ENCODE measurements around the gene GPANK1.
A peak's percentile ranks its signal among the peaks of the same experiment; 100 is the strongest.
"Not testable (repeated sequence)": the region's sequence is repeated elsewhere in the genome, so short reads cannot be mapped to it uniquely, and the experiment has no call there.

Gene GPANK1

DNA sequence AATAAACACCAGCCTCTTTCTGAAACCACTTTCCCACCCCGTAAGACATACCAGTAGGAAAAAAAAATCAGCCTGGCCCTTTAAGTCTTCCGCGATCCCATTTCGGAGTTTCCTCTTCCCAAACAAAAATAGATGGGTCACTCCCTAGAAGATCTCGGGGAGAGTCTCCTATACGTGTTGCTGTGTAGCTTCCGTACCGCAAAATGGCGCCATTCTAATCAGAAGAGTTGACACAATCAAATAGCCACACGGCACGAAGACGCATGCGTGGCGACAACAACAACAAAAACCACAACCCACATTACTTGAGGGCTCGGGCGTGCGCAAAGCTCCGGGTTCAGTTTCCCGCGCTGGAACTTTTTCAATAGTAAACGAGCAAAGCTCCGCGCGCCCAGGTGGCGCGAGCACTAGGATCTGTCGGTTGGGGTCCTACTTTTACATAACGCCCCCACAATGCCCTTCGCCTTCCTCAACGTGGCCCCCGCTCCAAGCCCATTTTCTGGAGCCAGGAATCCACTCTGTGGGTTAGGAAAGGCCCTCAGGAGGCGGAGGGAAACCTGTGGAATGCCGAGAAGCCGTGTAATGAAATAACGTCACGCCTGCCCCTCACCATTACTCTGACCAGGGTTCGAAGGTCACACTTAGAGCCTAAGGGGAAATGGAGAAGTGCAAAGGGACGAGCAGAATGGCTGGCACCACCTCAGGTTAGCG lies at the start of gene GPANK1:
TSS of gene GPANK1 (minus strand) at position 208 of the 711 bp plus-strand sequence. CDS start 519 bp downstream, outside the sequence.
- DNase-seq (ENCODE audit: low spot score): peak; percentile 99

GRCh38 chr6:31713991-31714684 lies 49.3 kb upstream of the GPANK1 start:
- no peak for DNase-seq (ENCODE audit: low spot score)

- DNase-seq (ENCODE audit: low spot score): no peak
These were observed 48.7 kb upstream of the GPANK1 start for GRCh38 chr6:31713465-31713864.

DNA sequence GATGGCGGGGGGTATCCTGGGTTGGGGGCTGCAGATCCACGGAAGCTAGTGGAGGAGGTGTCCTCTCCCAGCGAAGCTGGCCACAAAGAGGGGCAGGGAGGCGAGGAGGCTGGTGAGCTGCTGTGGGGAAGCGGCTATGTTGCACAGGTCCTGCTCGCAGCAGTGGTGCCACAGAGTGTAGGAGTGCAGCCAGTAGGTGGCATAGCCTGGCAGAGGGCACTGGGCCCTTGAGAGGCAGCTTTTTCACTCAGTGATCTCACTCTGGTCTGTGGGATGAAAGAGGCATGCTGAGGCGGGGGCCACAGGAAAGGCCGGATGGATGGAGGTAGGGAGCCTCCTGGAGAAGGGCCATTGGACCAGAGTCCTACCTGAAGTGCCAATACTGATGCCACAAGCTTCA lies 47.5 kb upstream of the GPANK1 start:
- DNase-seq (ENCODE audit: low spot score): no peak

GRCh38 chr6:31711233-31711632 lies 46.4 kb upstream of the GPANK1 start:
- no peak for DNase-seq (ENCODE audit: low spot score)

DNA sequence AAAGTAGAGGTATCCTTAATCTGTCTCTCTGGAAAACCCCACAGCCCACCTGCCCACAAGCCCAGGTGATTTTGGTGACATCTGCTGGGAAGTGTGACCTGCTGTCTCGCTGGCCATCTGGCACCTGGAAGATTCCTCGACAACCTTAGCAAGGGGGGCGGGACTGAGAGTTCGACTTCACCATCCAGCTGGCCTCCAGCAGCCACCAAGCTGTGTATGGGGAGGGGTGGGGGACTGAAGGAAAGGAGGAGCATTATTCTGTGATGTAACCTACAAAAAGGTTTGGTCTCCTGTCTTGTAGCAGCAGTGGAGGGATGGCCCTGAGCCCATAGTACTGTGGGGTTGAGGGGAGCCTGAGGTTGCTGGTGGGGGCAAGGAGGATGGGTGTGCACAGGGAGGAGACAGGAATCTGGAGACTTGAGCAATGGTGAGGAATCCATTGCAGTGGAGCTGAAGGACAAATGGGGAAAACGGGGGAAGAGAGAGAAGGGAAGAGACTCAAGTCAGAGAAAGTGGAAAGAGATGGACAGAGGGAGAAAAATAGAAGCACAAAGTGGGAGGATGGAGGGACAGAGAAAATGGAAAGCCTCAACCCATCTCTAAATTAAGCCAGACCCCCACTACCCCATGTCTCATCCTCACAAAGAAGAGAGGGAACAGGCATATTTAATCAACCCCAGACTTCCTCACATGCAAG lies 45.9 kb upstream of the GPANK1 start:
- DNase-seq (ENCODE audit: low spot score): no peak

DNA sequence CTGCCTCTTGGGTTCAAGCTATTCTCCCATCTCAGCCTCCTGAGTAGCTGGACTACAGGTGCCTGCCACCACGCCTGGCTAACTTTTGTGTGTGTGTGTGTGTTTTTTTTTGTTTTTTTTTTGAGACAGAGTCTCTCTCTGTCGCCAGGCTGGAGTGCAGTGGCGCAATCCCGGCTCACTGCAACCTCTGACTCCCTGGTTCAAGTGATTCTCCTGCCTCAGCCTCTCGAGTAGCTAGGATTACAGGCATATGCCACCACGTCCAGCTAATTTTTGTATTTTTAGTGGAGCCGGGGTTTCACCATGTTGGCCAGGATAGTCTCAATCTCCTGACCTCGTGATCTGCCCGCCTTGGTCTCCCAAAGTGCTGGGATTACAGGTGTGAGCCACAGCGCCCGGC lies 44.4 kb upstream of the GPANK1 start:
- DNase-seq (ENCODE audit: low spot score): not testable (repeated sequence)

DNA sequence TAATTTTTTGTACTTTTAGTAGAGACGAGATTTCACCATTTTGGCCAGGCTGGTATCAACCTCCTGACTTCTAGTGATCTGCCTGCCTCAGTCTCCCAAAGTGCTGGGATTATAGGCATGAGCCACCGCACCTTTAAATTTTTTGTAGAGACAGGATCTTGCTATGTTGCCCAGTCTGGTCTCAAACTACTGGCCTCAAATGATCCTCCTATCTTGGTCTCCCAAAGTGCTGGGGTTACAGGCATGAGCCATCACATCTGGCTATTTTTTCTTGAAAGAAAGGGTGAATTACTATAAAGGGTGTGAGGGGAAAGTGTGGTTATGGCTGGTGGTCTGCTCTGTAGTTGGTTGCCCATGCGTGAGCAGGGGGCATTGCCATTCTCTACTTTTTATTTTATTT lies 43.4 kb upstream of the GPANK1 start:
- no peak for DNase-seq (ENCODE audit: low spot score)

GRCh38 chr6:31707701-31708100 lies 42.9 kb upstream of the GPANK1 start:
- no peak for DNase-seq (ENCODE audit: low spot score)

GRCh38 chr6:31706599-31706998 lies 41.8 kb upstream of the GPANK1 start, which contains the start of gene LY6G6F:
Gene LY6G6F, plus strand, starts transcription at chr6:31706866. Its CDS starts 41 bp downstream, at chr6:31706907.
- no peak for DNase-seq (ENCODE audit: low spot score)

DNA sequence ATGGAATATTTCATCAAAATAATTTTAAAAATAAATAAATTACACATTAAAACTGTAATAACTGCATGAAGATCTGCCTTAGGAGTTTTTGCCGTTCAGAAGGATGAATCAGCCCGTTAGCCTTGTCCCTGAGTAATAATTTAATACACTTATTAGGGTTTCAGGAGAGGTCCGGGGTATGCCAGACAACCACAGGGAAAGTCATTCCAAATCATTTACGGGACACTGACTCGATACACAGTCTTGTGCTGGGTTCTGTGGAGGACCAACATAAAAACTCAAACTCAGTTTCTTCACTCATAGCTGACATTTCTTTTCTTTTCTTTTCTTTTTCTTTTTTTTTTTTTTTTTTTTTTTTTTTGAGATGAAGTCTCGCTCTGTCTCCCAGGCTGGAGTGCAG lies 41.1 kb upstream of the GPANK1 start:
- DNase-seq (ENCODE audit: low spot score): no peak

- DNase-seq (ENCODE audit: low spot score): peak; percentile 99
These were observed 38.3 kb upstream of the GPANK1 start, which contains the start of gene ABHD16A for GRCh38 chr6:31702819-31703716. Gene ABHD16A, minus strand, starts transcription at chr6:31703324. Its CDS starts 43 bp downstream, at chr6:31703281.

DNA sequence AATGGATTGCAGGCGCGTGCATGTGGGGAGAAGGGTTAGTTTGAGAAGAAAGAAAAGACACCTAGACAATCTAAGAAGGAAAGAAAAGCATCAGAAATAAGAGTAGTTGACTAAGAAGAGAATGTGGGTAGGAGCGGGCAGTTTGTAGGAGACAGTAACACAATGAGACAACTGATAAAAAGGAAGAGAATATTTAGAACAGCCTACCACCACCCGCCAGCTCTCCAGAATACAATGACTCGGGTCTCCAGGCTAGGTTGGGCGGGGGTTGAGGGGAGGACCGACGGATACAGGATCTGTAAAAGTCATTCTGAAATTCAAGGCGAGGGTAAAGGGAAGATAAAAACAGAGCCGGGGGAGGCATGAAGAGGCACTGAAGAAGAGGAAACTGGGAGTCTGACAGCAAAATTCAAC lies 37.6 kb upstream of the GPANK1 start:
- DNase-seq (ENCODE audit: low spot score): no peak

GRCh38 chr6:31701666-31702404 lies 37.0 kb upstream of the GPANK1 start:
- DNase-seq (ENCODE audit: low spot score): no peak

DNA sequence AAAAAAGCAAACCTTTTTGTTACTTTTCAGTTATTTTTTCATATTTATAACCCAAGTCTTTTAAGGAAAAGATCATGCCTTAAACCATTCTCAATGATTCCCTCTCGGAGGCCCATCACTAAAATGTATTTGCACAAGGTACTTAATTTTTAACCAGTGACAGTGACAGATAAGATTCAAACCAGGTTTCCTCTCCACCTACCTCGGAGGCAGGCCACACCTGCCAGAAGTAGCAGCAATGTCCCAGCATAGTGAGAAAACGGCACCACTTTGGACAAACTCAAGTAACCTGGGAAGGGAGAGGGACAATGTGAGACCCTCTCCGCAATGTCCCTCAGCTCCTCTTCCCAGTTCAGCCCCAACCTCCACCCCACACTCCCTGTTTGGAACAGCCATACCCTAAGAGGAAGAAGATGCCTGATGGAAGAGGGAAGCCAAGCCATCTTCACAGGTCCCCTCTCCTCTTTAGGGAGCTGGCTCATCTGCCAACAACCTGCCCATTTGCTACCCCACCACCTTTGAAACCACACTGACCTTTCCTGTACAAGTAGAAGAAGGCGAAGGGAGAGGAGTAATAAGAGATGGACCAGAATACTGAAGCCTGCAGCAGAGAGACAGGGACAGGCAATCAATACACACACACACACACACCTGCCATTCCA lies 36.1 kb upstream of the GPANK1 start:
- DNase-seq (ENCODE audit: low spot score): no peak

- no peak for DNase-seq (ENCODE audit: low spot score)
These were observed 32.8 kb upstream of the GPANK1 start for GRCh38 chr6:31697555-31697954.

GRCh38 chr6:31693535-31693934 lies 28.7 kb upstream of the GPANK1 start:
- DNase-seq (ENCODE audit: low spot score): no peak

DNA sequence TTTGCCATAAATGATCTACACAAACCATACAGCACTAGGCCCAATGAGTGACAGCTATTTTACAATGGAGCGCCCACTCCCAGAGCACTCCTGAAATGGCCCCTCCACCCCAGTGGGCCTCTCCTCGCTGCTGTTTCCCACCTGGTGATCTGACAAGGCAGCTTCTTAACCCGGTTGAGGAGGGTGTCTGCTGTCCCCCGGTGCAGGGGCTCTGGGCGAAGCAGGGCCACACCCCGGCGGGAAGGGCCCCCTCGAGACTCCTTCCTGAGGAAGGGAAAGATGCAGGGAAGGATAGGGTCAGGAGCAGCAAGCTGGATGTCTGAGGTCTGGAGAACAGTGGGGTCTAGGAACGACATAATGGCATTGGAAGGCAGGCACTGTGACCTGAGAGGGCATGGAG lies 28.1 kb upstream of the GPANK1 start:
- no peak for DNase-seq (ENCODE audit: low spot score)

- no peak for DNase-seq (ENCODE audit: low spot score)
These were observed 27.6 kb upstream of the GPANK1 start for GRCh38 chr6:31692353-31692752.

- DNase-seq (ENCODE audit: low spot score): no peak
These were observed 26.8 kb upstream of the GPANK1 start for GRCh38 chr6:31691564-31692108.
